Measurements from ENCODE around the gene ATM.

DNA sequence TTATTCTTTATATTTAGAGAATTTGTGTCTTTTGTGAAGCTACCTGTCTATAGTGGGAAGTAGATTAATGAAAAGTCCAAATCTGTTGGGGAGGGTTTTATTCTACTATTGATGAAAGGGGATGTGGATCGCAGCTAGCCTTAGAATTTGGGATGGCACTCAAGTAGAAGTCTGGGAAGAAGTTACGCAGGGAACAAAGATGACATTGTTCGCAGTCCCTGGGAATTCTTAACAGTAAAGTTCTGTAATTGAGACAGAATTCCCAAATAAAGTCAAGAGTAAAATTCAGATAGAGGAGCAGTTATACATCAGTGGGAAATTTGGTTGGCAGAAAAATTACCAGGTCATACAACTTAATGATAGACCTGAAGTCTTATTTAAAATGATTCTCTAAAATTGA is 64.1 kb downstream of the ATM start:
- no peak for TF ChIP-seq CTCF (conservative IDR thresholded peaks at IDR 0.05 in 1 of 2, IDR thresholded peaks at IDR 0.05 in 1 of 2; ENCODE audit: extremely low read depth in 1 of 2, insufficient read depth in 1 of 2, low read depth in 1 of 2, low read length in 2 of 2)
- TF ChIP-seq EZH2 (IDR thresholded peaks at IDR 0.05; ENCODE audit: borderline replicate concordance, low read length): no peak
